ENCODE measurements around the gene ACTN4.

Gene ACTN4

GRCh38 chr19:38674388-38675171, 27.1 kb downstream of the ACTN4 start:
- no peak overlapping the region for H3K4me3 ChIP-seq (ENCODE audit: low read depth, low read length)
- no peak for DNase-seq (ENCODE audit: low read depth, low spot score)
- TF ChIP-seq CTCF (IDR thresholded peaks at IDR 0.05; ENCODE audit: low read depth, low read length): no peak
- in situ Hi-C loops (cut with HindIII; ENCODE audit: low sequenced_read_pairs): no loop called here

GRCh38 chr19:38675611-38676010, 28.2 kb downstream of the ACTN4 start:
- in situ Hi-C loops (cut with HindIII; ENCODE audit: low sequenced_read_pairs): no loop called here
- H3K4me3 ChIP-seq (ENCODE audit: low read depth, low read length): no peak overlapping the region
- no peak for DNase-seq (ENCODE audit: low read depth, low spot score)

DNA sequence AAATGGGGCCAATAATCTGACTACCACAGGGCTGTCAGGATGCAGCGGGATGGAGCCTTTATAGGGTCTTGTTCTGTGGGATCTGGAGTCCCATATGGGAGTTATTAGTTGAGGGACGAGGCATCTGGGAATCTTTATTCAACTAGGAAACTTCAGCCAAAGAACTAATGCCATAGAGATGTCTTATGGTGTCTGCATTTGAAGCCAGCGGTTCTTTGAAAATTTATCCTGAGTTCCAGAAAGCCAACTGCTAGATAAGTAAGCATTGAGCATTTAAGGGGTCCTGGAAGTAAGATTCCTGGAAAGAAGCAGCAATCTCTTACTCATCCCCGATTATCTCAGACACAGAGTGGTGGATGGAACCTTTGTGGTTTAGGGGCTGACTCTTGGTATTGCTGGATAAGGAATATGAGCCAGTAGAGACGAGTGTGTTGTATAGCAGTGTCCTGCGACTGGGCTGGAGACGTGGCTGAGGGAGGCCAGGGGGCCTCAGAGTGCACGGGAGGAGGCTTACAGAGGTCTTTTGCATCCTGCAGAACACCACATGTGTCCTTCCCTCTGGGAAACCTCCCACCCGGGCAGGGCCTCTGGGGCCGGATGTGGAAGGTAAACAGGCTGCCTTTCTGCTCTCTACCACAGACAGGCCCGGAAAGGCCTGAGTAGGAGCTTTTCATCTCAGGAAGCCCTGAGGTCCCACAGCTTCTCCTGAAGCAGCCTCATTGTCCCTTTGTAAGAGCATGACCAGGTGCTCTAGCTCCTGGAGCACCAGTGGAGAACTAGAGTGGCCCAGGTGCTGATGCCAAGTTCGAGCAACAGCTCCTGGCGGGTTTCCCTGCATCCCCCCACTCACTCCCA, 28.8 kb downstream of the ACTN4 start:
- no peak overlapping the region for H3K4me3 ChIP-seq (ENCODE audit: low read depth, low read length)
- no peak for TF ChIP-seq CTCF (IDR thresholded peaks at IDR 0.05; ENCODE audit: low read depth, low read length)
- in situ Hi-C loops (cut with HindIII; ENCODE audit: low sequenced_read_pairs): no loop called here
- DNase-seq (ENCODE audit: low read depth, low spot score): peak; percentile 71

More at GRCh38 chr19:38675611-38676010, 28.2 kb downstream of the ACTN4 start:
- TF ChIP-seq CTCF (IDR thresholded peaks at IDR 0.05; ENCODE audit: low read depth, low read length): no peak

- no peak for TF ChIP-seq CTCF (IDR thresholded peaks at IDR 0.05; ENCODE audit: low read depth, low read length)
- in situ Hi-C loops (cut with HindIII; ENCODE audit: low sequenced_read_pairs): no loop called here
- DNase-seq (ENCODE audit: low read depth, low spot score): no peak
- no peak overlapping the region for H3K4me3 ChIP-seq (ENCODE audit: low read depth, low read length)
These were observed 29.6 kb downstream of the ACTN4 start for GRCh38 chr19:38676878-38677646.

DNA sequence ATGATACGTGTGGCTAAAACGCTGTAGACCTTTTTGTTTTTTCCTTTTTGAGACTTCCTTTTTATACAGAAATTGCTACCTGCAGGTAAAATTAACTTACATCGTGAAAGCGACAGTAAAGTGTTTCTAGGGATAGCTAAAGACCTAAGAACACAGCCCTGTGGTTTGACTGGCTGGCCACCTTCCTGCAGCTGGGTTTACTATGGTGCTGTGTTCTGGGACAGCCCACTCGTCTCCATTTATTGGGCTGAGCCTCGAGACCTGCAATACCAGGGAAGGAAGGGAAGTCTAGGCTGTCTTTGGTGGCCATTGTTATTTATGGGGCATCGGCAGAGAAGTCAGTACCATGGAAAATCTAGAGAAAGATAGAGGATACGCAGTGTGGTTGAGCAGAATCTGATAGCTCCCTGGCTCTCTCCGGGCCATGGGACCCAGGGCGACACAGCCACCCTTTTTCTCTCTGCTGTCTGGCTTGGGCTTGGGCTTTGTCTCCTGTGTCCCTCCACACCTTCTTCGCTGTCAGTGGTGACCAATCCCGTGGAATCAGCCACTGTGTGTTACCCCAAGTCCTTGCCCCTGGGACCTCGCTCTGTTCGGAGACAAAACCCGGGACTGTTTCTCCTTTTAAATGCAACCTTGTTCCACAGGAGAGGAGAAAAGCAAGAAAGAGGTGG, 30.9 kb downstream of the ACTN4 start:
- in situ Hi-C loops (cut with HindIII; ENCODE audit: low sequenced_read_pairs): no loop called here
- no peak for DNase-seq (ENCODE audit: low read depth, low spot score)
- TF ChIP-seq CTCF (IDR thresholded peaks at IDR 0.05; ENCODE audit: low read depth, low read length): no peak
- no peak overlapping the region for H3K4me3 ChIP-seq (ENCODE audit: low read depth, low read length)

All from astrocyte of the spinal cord (primary cell).